HG03097 (cell line): Measurements from ENCODE around the gene HPN.

Experiments
- ATAC-seq: cut with Tn5 transposase; IDR thresholded peaks from one replicate; pipeline ENCODE4 v1.9.1; 2021; ENCODE audit not compliant: unreplicated experiment, low FRiP score

Gene HPN

DNA sequence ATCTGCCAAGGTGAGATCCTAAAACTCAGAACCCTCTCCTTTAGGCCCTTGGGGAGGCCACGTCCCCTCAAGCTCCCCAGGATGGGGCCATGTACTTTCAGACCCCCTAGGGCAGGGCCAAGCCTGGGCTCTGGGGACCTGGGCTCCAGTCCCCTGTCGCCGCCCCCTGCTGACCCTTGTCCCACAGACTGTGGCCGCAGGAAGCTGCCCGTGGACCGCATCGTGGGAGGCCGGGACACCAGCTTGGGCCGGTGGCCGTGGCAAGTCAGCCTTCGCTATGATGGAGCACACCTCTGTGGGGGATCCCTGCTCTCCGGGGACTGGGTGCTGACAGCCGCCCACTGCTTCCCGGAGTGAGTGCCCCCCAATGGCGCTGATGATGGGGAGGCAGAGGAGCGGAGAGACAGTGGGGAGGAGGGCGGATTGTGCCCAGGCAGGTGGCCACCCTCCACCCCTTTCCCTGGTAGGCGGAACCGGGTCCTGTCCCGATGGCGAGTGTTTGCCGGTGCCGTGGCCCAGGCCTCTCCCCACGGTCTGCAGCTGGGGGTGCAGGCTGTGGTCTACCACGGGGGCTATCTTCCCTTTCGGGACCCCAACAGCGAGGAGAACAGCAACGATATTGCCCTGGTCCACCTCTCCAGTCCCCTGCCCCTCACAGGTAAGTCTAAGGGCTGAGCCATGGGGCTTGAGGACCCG lies 18.8 kb downstream of the HPN start:
- no peak for ATAC-seq

DNA sequence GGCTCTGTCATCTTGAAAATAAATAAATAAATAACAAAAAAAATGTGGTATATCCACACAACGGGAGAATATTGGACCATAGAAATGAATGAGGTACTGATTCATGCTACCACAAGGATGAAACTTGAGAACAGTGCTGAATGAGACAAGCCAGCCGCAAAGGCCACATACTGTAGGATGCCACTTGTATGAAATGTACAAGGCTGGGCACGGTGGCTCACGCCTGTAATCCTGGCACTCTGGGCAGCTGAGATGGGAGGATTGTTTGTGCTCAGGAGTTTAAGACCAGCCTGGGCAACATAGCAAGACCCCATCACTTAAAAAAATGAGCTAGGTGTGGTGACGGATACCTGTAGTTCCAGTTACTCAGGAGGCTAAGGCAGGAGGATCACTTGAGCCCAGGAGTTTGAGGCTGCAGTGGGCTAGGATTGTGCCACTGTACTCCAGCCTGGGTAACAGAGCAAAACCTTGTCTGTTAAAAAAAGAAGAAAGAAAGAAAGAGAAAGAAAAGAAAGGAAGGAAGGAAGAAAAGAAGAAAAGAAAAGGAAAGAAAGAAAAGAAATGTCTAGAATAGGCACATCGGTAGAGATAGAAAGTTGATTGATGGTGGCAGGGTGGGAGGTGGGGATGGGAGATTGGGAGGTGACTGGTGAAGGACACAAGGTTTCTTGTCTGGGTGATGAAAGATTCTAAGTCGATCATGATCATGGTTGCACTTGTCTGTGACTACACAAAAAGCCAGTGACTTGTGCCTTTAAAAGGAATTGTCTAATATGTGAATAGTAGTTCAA lies 20.3 kb downstream of the HPN start:
- no peak for ATAC-seq

DNA sequence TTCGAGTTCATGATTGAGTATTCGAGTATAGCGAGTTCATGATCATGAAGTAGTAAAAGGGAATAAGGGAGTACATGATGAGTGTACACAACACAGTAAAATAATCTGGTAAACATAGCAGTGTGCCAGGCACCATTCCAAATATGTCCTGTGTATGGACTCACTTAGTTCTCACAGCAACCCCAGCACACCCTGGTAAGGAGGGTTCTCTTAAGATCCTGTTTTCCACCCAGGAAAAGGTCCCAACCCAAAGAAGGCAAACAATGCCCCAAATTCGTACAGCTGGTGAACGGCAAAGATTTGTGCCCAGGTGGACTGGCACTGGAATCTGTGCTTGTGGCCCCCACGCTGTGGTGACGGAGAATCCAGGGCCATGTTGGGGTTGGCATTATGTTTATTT lies 21.4 kb downstream of the HPN start:
- no peak for ATAC-seq

DNA sequence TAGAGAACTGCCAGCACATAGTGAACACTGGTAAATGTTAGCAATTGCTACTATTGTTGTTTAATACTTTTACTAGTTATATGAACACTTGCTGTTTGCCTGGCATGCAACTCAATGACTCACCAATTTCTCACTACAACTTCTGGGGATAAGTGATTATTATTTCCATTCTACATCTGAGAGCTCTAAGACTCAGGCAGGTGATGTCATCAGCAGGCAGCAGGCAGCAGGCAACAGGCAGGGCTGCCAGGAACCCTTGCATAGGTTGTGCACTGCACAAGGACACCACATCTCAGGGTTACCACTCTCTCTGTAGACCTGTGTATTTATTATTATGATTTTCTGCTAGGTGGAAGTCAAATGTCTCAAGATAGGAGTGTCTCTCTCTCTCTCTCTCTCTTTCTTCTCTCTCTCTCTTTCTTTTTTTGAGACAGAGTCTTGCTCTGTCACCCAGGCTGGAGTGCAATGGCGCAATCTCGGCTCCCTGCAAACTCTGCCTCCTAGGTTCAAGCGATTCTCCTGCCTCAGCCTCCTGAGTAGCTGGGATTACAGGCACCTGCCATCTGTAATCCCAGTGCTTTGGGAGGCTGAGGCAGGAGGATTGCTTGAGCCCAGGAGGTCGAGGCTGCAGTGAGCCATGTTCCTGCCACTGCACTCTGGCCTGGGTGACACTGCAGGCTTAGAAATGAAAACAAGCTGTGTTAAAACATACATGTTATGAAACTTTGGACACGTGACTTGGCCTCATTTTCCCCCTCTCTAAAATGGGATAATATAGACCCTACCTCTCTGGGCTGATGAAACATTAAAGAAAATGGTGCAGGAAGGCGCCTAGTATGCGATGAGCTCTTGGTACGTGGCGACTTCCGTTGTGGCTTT lies 22.7 kb downstream of the HPN start:
- no peak for ATAC-seq

DNA sequence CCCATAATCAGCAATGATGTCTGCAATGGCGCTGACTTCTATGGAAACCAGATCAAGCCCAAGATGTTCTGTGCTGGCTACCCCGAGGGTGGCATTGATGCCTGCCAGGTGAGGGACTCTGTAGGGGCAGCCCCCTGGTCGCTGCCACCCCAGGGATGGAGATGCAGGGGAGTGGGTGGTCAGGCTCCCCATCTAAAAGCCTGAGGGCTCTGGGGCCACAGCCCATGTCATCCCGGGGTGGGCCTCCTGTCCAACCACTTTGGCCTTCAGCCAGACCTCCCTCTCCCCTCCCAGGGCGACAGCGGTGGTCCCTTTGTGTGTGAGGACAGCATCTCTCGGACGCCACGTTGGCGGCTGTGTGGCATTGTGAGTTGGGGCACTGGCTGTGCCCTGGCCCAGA lies 24.1 kb downstream of the HPN start:
- ATAC-seq = no peak

DNA sequence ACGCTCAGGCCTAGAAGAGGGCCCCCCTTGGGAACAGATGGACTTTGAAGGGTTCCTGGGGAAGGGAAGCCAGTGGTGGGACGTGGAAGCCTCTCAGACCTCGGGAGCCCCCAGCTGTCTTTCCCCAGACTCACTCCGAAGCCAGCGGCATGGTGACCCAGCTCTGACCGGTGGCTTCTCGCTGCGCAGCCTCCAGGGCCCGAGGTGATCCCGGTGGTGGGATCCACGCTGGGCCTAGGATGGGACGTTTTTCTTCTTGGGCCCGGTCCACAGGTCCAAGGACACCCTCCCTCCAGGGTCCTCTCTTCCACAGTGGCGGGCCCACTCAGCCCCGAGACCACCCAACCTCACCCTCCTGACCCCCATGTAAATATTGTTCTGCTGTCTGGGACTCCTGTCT lies 24.6 kb downstream of the HPN start:
- ATAC-seq = no peak

DNA sequence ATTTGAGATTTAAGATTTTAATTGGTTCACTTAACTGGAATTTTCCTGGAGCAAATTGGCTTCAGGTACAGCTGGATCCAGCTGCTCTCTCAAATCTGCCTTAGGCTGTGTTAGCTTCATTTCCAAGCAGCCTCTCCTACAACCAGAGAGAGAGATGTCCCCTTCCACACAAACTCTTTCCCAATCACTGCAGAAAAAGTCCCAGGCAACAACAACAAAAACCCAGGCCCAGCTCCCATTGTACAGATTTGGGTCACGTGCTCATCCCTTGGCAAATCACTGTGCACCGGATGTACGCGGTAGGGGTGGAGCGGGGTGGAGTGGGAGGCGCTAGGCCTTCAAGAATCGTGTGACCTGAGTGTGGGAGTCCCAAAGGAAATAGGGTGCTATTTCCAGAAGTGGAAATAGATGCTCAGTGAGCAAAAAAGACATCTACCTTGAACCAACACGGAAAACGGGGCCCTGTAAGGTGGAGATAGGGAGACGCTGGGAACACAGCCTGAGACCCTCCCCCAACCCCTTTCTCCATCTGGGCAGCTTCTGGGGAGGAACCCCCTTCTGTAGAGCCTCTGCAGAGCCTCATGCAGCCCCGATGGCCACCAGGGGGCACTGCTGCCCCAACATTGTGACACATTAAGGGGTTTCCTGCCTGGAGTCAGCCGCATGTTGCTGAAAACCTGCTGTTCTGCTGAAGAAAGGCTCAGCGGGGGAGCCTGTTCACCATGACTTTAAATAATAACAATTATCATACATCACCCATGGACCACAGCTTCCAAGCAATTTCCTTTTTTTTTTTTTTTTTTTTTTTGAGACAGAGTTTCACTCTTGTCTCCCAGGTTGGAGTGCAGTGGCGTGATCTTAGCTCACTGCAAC lies 25.4 kb downstream of the HPN start:
- ATAC-seq = peak; percentile 66

DNA sequence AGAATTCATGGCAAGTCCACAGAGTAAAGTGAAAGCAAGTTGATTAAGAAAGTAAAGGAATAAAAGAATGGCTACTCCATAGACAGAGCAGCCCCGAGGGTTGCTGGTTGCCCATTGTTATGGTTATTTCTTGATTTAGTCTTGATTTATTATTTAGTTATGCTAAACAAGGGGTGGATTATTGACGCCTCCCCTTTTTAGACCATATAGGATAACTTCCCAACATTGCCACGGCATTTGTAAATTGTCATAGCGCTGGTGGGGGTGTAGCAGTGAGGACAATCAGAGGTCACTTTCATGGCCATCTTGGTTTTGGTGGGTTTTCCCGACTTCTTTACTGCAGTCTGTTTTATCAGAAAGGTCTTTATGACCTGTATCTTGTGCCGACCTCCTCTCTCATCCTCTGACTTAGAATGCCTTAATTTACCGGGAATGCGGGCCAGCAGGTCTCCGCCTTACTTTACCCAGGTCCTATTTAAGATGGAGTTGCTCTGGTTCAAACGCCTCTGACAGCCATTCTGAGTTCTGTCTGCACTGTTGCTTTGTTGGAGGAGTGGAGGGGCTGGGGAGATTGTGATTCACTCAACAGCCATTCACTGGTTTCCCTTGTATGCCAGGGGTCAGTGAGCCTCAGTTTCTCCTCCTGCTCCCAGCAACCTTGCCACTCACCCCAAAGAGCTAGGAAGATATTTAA lies 27.6 kb downstream of the HPN start:
- ATAC-seq = no peak

DNA sequence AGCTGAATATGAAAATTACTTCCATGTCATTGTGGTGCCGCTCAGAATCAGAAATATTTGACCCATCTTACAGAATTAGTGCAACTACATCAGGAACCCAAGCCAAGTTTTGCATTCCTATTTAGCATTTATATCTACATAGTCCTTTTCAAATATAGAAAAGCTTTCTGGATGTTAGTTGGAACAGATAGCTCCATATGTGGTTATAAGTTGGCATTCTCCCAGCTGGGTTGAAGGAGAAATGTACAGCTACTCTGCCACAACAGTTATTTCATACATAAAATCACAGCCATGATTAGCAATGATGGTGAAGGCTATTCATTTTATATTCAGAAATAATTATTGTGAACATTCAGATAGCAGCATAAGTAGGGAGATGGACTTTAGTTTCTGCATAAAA lies 28.2 kb downstream of the HPN start:
- ATAC-seq = no peak

DNA sequence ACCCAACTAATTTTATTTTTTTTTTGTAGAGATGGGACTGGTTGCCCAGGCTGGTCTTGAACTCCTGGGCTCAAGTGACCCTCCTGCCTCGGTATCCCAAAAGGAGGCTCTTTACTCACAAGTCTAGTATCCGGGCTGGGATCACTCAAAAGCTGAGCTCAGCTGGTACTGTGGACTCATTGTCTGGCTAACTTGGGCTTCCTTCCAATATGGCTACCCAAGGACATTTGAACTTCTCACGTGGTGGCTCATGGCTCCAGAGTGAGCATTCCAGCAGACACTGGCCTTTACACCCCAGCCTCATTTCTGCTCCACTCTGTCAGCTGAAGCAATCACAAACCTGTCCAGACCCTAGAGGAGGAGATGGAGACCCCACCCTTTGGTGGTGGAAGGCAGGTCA lies 28.9 kb downstream of the HPN start:
- ATAC-seq = no peak

DNA sequence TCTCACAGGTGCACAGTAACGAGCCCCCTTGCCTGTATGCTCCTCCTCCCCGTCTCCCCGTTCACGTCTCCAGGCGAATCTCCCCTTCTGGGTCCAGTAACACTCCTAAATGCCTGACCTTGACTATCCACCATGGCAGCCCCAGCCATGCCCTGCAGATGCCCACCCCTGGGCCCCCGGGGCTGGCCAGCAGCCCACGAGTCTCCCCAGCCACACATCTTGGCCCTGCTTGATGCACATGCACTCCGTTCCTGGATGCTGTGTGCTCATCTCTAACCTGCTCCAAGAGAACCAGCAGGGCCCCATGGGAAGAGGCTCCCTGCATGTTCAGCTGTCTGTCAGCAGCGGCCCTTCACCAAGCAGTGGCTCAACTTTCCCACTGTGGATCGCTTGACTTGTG lies 32.0 kb downstream of the HPN start:
- ATAC-seq = no peak

DNA sequence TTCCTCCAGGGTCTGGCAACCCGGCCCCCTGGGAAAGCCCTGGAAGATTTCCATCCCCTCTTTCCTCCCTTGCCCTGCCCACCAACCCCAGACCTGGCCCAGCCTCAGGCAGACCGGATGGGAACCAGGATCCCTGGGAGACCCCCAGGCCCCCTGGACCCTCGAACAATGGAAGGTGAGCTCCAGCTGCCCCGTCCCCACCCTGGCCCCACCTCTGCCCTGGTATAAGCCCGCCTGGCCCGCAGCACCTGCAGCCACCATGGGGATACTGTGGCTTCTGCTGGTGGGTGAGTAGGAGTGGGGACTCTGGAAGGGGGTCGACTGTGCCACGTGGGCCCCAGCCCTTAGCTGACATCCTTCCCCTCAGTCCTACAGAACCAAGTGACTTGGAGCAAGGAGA lies 32.4 kb downstream of the HPN start:
- no peak for ATAC-seq

DNA sequence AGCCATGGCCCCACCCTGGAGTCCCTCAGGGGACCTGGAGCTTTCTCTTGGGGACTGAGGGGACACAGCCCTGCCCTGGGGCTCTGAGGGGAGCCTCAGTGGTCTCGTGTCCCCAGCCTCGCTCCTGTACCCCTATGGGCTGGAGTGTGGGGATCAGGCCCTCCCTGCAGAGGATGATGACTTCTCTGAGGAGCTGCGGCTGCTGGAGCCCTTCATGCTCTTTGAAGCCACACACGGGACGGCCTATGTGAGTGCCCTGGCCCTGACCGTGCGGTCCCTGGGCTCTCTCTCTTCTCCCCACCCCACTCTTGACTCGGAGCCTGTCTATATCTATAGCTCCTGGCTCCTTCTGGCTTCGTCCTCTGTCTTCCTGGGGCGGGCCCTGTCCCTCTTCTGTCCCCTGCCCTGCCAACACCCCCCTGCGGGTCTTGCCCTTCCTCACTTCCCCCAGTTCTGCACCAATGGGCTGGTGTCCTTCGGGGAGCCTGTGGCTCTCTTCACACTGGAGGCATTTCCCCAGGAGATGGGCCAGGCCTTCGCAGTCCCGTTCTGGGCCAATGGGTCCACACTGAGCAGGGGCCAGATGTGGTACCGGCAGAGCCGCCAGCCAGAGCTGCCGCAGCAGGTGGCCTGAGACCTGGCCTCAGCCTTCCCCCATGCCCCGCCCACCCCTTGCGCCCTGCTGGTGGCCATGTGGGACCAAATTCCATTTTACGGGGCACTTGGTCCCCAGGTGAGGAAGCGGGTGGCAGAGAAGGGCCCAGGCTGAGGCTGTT lies 33.1 kb downstream of the HPN start:
- no peak for ATAC-seq

DNA sequence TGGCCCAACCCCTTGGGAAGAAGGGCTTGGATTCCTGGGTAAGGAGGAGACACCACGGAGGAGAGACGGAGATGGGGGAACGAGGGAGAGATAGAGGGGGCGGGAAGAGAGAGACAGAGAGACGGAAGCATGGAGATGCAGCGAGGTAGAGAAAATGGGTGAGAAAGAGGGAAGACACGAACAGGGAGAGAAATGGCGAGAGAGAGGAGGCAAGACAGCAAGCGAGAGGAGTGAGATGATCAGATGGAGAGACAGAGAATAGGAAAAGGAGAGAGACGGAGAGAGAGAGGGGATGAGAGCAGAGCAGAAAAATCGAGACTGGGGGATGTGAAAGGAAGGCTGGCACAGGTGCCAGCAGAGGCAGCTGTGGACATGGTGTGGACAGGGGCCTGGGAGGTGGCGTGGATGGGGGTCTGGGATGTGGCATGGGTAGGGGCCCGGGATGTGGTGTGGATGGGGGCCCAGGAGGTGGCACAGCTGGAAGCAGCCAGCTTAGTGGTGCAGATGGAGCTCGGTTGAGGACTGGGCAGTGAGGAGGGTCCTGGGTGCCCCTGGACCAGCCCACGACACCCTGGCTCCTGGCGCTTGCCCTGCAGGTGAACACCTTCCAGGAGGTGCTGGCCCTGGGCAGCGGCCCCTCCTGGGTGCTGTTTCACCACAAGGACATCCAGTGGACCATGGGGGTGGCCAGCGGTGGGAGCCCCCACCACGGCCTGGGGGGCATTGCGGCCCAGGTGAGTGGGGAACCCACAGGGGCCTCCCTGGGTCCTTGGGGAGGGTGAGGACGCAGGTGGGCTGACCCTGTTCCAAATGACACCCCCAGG lies 33.9 kb downstream of the HPN start:
- no peak for ATAC-seq

DNA sequence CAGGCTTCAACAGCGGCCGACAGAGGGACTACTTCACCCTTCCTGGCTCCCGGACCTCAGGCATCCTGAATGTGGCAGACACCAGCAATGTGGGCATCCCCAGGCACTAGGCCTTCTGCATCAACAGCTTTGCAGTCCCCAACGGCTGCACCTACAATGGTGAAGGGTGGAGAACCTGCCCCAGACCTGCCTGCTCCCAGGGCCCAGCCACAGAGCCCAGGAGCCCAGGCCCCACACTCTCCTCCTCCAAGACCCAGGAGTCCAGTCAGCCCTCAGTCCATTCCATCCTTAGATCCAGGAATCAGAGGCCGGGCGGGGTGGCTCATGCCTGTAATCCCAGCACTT lies 34.5 kb downstream of the HPN start:
- no peak for ATAC-seq

DNA sequence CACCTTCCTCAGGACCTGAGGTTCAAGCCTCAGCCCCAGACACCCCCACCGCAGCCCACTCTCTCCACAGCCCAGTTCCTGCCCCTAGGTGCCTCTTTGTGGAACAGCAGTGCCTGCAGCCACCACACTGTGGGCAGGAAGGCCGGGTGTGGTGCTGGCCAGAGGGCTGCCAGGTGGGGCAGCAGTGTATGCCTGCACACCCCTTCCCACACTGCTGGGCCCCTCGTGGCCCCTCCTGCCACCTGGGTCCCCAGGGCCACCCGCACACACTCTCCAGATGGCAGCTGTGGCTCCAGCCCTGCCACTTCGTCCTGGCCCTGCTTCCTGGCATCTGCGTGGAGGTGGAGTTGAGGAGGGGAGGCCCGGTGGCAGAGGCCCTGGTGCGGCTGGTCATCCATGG lies 35.1 kb downstream of the HPN start:
- ATAC-seq = no peak

DNA sequence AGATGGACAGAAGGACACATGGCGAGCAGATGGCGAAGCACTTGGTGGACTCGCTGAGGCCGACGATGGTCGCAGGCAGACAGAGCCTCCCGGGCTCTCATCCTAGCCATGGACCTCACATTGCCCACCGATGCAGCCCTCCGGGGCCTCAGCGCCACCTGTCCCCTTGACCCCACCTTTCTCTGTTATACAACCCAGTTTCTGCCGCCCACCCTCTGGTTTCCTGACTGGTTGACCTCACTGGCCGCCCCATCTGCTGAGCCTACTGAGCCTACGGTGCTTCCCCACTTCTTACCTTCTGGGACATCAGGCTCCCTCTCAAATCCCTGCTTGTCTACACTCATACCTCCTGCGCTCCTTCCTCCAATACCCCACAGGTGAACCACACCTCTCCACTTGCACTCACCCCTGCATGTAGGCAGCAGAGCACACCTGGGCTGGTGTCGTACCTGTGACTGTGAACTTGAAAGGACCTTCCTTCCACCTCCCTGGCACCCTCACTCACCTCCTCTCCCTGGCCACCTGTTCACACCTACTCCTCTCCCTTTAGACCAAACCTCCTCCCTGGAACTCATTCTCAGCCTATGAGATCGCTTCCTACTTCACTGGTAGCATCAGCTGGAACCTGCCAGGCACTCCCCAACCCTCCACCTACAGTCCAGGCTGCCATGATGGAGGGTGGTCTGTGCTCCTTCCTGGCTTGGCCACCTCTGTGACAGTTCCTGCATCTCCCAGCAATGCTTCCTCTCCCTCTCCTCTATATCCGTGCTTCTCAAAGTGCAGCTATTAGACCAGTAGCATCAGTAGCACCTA lies 36.1 kb downstream of the HPN start:
- no peak for ATAC-seq

DNA sequence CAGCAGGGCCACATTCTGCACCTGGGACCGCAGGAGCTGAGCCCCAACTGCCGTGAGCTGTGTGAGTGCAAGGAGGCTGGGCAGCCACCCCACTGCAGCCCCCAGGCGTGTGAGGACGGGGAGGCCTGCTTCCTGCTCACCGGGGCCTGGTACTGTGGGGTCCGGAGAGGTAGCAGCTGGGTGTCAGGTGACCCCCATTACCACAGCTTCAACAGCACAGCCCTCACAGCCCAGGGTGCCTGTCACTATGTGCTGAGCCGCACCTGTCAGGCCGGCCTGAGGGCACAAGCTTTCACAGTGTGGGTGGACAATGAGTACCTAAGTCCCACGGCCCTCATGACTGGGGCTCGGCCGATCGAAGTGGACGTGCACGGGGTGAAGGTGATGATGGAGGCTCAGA lies 38.3 kb downstream of the HPN start:
- no peak for ATAC-seq
